ENCODE measurements around the gene GNL3L. TPM values are rescaled to one million over a fixed set of nuclear protein-coding genes. Genes with fewer than 3 reads are reported as not detected.

Gene GNL3L, protein sequence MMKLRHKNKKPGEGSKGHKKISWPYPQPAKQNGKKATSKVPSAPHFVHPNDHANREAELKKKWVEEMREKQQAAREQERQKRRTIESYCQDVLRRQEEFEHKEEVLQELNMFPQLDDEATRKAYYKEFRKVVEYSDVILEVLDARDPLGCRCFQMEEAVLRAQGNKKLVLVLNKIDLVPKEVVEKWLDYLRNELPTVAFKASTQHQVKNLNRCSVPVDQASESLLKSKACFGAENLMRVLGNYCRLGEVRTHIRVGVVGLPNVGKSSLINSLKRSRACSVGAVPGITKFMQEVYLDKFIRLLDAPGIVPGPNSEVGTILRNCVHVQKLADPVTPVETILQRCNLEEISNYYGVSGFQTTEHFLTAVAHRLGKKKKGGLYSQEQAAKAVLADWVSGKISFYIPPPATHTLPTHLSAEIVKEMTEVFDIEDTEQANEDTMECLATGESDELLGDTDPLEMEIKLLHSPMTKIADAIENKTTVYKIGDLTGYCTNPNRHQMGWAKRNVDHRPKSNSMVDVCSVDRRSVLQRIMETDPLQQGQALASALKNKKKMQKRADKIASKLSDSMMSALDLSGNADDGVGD
- total RNA-seq (2013) = 29.4 TPM
- polyA plus RNA-seq = 10 to 100 TPM; 11.8 to 20.7 (median 18.1) TPM
- 21.2 and 31.4 TPM in 2 replicates for polyA minus RNA-seq
- 16.4 to 69.2 (median 55.0) reads per million in 11 experiments for total RNA-seq

DNA sequence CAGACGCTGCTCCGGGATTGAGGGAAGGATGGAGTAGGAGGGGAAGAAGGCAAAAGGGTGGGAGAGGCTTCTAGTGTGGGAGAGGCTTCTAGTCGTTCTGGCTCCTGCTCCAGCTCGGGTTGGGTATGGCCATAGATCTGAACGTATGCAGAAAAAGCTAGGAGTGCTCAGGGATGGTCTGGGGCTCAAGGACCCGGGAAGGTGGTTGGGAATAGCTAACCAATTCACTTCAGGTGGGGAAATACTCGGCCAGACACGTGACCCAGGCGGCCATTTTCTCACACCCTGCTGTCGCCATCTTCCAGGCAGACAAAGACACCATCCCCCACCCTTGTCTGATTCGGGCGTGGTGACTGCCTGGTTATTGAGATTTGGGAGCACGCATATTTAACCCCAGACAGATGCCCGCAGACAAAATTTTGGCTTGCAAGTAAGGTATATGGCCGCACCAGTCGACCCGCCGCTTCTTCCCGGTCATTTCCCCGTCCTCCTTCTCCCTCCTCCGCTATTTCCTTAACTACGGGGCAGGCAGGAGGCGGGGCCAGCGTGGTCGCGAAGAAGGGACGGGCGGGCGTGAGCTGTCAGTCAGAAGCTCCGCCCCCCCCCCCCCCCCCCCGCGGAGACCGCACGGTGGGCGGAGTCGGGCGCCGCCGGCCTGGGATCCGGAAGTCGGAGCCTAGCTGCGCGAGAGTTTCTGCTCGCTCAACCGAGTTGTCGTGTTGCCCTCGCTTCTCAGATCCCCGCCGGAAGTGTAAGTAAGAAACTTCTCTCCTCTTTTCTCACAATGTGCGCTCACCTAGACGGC lies at the start of gene GNL3L:
GNL3L (plus strand) TSS at position 668 of the 805 bp plus-strand sequence. CDS start 2,348 bp downstream, outside the sequence.
- intact Hi-C loops (cut with micrococcal nuclease) = loop anchor here (5.0 to 10.0 kb wide), 5 partner anchors 87 to 1185 kb away; partner anchors contain the start of genes HUWE1 (in 1 of the 2), PHF8 (in 1 of the 2), RRAGB (in 1 of the 2) and TSR2 (in 1 of the 2)

More for the DNA sequence above, at the start of gene GNL3L:
- H3K4me1 Mint-ChIP-seq = peaks cover 32% of the 10 kb centered on the region
- WGBS (ENCODE audit: insufficient coverage) = 29% methylated on average over 1 of the region's 51 CpGs
- peaks cover 0 to 4% (median 0%) of the 10 kb centered on the region in 3 donors for H3K27me3 Mint-ChIP-seq (ENCODE audit: low read depth in 3 of 3)
- Histone ChIP-seq H3K9ac (ENCODE audit: insufficient read depth, low read length, poor library complexity, severe bottlenecking) (peak within 1 kb of the TSS; percentile 85), H3K4me2 (replicated peaks; ENCODE audit: extremely low read depth, low read length, poor library complexity, severe bottlenecking) (peak within 1 kb of the TSS; percentile 72), H2AFZ (ENCODE audit: insufficient read depth, low read depth, low read length, poor library complexity, severe bottlenecking) (peak within 1 kb of the TSS; percentile 93), H3K27ac (ENCODE audit: low read depth in 1 of 2, low read length in 2 of 2) (peak within 1 kb of the TSS; percentile 81 to 92), H3K27me3 (ENCODE audit: control insufficient read depth in 2 of 2, insufficient read depth in 2 of 2, low read length in 2 of 2) (no peaks in the 10 kb centered on the region), H3K4me1 (ENCODE audit: control insufficient read depth in 1 of 2, insufficient read depth in 2 of 2, low read length in 2 of 2) (peaks cover 17 to 24% of the 10 kb centered on the region in 2 donors), H3K79me2 (ENCODE audit: insufficient read depth, low read length) (peaks cover 47% of the 10 kb centered on the region), H3K4me3 (replicated peaks in 1 of 3; ENCODE audit: low read depth in 2 of 3, low read length in 3 of 3) (peak within 1 kb of the TSS; percentile 92 to 97 (median 94)), H3K9me3 (replicated peaks in 1 of 2; ENCODE audit: control insufficient read depth in 1 of 2, insufficient read depth in 1 of 2, low read length in 2 of 2) (peaks cover 0 to 2% of the 10 kb centered on the region in 2 donors), H3K36me3 (replicated peaks in 1 of 2; ENCODE audit: control insufficient read depth in 1 of 2, insufficient read depth in 2 of 2, low read length in 2 of 2) (peaks cover 4 to 13% of the 10 kb centered on the region in 2 donors), H4K20me1 (ENCODE audit: insufficient read depth, low read length) (no peaks in the 10 kb centered on the region)
- no peak for TF ChIP-seq CTCF (IDR thresholded peaks at IDR 0.05)
- peaks cover 0 to 10% (median 5%) of the 10 kb centered on the region in 7 donors for H3K9me3 Mint-ChIP-seq
- peak; percentile 75 to 88 (median 81) for DNase-seq
- peaks cover 9 to 13% of the 10 kb centered on the region in 2 donors for H3K36me3 Mint-ChIP-seq
- H3K4me3 Mint-ChIP-seq = peak within 1 kb of the TSS; percentile 87 to 93
- H3K27ac Mint-ChIP-seq = peak within 1 kb of the TSS; percentile 86 to 99 (median 96)

Data from CD14-positive monocyte (primary cell).